Mesendoderm (in vitro differentiated cells): ENCODE results near the gene ZBTB40.
A peak's percentile ranks its signal among the peaks of the same experiment; 100 is the strongest.

Experiments used
- DNase-seq: peaks from one replicate; pipeline ENCODE4 v3.0.0; 2013
- H2AK5ac ChIP-seq: 2 replicates; pipeline ENCODE4 v1.6.1; 2013; ENCODE audit warnings: low read length, inconsistent platforms
- H2BK120ac ChIP-seq: 2 replicates; pipeline ENCODE4 v1.6.1; 2013; ENCODE audit warnings: low read depth, mild to moderate bottlenecking, low read length, moderate library complexity, mixed read lengths
- H2BK15ac ChIP-seq: replicated peaks from 2 replicates; pipeline ENCODE4 v1.6.1; 2013; ENCODE audit warnings: low read depth, mild to moderate bottlenecking, moderate library complexity
- H2BK5ac ChIP-seq: 2 replicates; pipeline ENCODE4 v1.6.1; 2013; ENCODE audit warnings: low read length, inconsistent platforms
- H3K18ac ChIP-seq: 2 replicates; pipeline ENCODE4 v1.6.1; 2013; ENCODE audit warnings: mild to moderate bottlenecking, low read length, mixed read lengths
- H3K23ac ChIP-seq: one replicate; pipeline ENCODE4 v1.6.1; 2013; ENCODE audit warnings: low read length
- H3K27ac ChIP-seq: 2 replicates; pipeline ENCODE4 v1.5.1; 2013; ENCODE audit warnings: low read depth, mild to moderate bottlenecking, inconsistent platforms, low read length, moderate library complexity
- H3K27me3 ChIP-seq: 2 replicates; pipeline ENCODE4 v1.6.1; 2013; ENCODE audit warnings: low read length, control low read depth, mild to moderate bottlenecking, inconsistent platforms; ENCODE audit not compliant: insufficient read depth, poor library complexity
- H3K36me3 ChIP-seq: 2 replicates; pipeline ENCODE4 v1.6.1; 2013; ENCODE audit warnings: low read length, inconsistent platforms; ENCODE audit not compliant: control insufficient read depth, insufficient read depth
- H3K4ac ChIP-seq: one replicate; pipeline ENCODE4 v1.6.1; 2013; ENCODE audit warnings: low read depth, mild to moderate bottlenecking, low read length, moderate library complexity
- H3K4me1 ChIP-seq: 2 replicates; pipeline ENCODE4 v1.6.1; 2013; ENCODE audit warnings: low read depth, low read length, inconsistent platforms; ENCODE audit not compliant: control insufficient read depth
- H3K4me2 ChIP-seq: 2 replicates; pipeline ENCODE4 v1.6.1; 2013; ENCODE audit warnings: low read length
- H3K4me3 ChIP-seq: 2 replicates; pipeline ENCODE4 v1.5.1; 2013; ENCODE audit warnings: mild to moderate bottlenecking, low read length
- H3K56ac ChIP-seq: one replicate; pipeline ENCODE4 v1.6.1; 2013; ENCODE audit warnings: low read length
- H3K79me1 ChIP-seq: 2 replicates; pipeline ENCODE4 v1.6.1; 2013; ENCODE audit warnings: low read length, inconsistent platforms
- H3K79me2 ChIP-seq: 2 replicates; pipeline ENCODE4 v1.6.1; 2013; ENCODE audit warnings: mild to moderate bottlenecking, low read length; ENCODE audit not compliant: control insufficient read depth, insufficient read depth
- H3K9ac ChIP-seq: 2 replicates; pipeline ENCODE4 v1.6.1; 2013; ENCODE audit warnings: low read length, inconsistent platforms
- H4K5ac ChIP-seq: one replicate; pipeline ENCODE4 v1.6.1; 2013; ENCODE audit warnings: low read length
- H4K8ac ChIP-seq: one replicate; pipeline ENCODE4 v1.6.1; 2013; ENCODE audit warnings: low read depth, mild to moderate bottlenecking, control low read depth, low read length, moderate library complexity
- WGBS: extraction: QIAGEN DNeasy Blood & Tissue Kit; methylation state at CpG from one replicate; pipeline ENCODE4 v1.1.7; 2013; ENCODE audit warnings: low lambda C conversion rate, missing lambda C conversion rate; ENCODE audit not compliant: insufficient coverage; ENCODE audit errors: extremely low coverage; 5-methylcytosine and 5-hydroxymethylcytosine counted together

The ZBTB40 gene

DNA sequence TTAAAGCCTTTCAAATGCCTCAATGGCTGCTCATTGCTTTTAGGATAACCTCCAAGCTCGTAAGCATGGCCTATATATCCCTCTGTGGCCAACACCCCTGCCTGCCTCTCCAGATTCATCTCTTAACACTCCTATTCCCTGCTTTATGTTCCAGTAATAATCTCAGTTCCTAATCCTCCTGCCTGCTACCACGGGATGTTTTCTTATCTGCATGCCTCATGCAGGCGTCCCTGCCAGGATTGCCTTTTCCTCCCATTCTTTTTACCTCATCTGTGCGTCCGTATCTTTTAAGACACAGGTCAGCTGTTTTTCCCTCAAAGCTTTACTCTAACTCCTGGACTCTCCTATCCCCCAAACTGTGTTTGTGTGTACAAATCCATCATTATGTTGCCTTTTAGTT lies 36.1 kb downstream of the ZBTB40 start:
- DNase-seq: peak; percentile 40
- Histone ChIP-seq H3K56ac (peak overlapping the region; percentile 52), H4K8ac (no peak overlapping the region), H3K79me2 (peaks cover 6% of the 10 kb centered on the region), H3K4ac (no peak overlapping the region), H3K79me1 (peaks cover 15% of the 10 kb centered on the region), H3K4me2 (no peak overlapping the region), H3K4me1 (peaks cover 23% of the 10 kb centered on the region), H3K36me3 (no peaks in the 10 kb centered on the region), H3K18ac (no peak overlapping the region), H2BK120ac (no peak overlapping the region), H3K27ac (peak overlapping the region; percentile 6), H3K4me3 (no peak overlapping the region), H4K5ac (no peak overlapping the region), H3K23ac (no peak overlapping the region), H3K9ac (peak overlapping the region; percentile 18), H3K27me3 (no peaks in the 10 kb centered on the region), H2BK15ac (no peak overlapping the region), H2AK5ac (no peak overlapping the region), H2BK5ac (peak overlapping the region; percentile 21)
- WGBS: no CpG with 5 or more reads among the region's 5 CpGs

DNA sequence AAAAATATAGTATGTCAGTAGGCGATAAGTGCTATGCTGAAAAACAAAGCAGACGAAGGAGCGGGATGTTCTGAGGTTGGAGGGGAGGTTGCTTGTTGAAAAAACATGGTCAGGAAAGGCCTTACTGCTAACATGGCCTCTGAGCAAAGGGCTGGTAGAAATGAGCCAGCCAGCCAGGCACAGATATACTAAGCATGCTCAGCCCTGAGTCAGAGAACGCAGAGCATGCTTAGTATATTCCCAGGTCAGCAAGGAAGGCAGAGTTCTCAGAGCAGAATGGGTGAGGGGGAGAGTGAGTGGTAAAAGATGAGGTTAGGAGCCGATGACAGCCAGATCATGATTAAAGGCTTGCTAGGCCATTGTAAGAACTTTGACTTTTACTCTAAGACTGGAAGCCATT lies 36.7 kb downstream of the ZBTB40 start:
- no CpG with 5 or more reads among the region's 5 CpGs for WGBS
- peak overlapping the region; percentile 8 for H3K27ac ChIP-seq

DNA sequence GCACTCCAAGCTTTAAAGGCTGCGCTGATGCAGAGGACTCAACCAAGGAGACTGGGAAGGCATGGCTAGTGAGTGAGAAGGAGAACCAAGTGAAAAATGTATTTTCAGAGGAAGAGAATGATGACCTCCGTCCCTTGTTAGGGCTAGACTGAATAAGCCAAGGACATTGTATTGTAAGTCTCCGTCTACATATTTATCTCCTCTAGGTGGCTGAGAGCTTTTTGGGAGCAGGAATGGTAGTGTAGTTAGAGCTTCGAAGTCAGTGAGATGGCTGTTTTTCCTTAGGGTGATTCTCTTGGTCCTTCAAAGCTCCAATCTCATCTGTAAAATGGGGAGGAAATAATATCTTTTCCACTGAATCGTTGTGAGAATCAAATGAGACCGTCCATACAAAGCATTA lies 37.6 kb downstream of the ZBTB40 start:
- Histone ChIP-seq H3K36me3 (no peaks in the 10 kb centered on the region), H3K79me1 (peaks cover 17% of the 10 kb centered on the region), H3K27ac (no peak overlapping the region), H2BK5ac (no peak overlapping the region), H3K4ac (no peak overlapping the region), H3K56ac (peak overlapping the region; percentile 38), H3K27me3 (no peaks in the 10 kb centered on the region), H2BK120ac (no peak overlapping the region), H4K5ac (no peak overlapping the region), H2AK5ac (no peak overlapping the region), H3K23ac (no peak overlapping the region), H3K79me2 (peaks cover 6% of the 10 kb centered on the region), H3K4me3 (no peak overlapping the region), H3K9ac (no peak overlapping the region), H3K4me1 (peaks cover 23% of the 10 kb centered on the region), H2BK15ac (no peak overlapping the region), H3K18ac (no peak overlapping the region), H3K4me2 (no peak overlapping the region), H4K8ac (no peak overlapping the region)
- peak; percentile 51 for DNase-seq
- WGBS: no CpG with 5 or more reads among the region's 6 CpGs

More for the DNA sequence above, 36.7 kb downstream of the ZBTB40 start:
- Histone ChIP-seq H2BK5ac (peak overlapping the region; percentile 11), H2BK15ac (no peak overlapping the region), H4K5ac (no peak overlapping the region), H3K4me2 (no peak overlapping the region), H3K9ac (peak overlapping the region; percentile 31), H3K23ac (no peak overlapping the region), H2BK120ac (no peak overlapping the region), H3K4me3 (no peak overlapping the region), H4K8ac (no peak overlapping the region), H3K4me1 (peaks cover 23% of the 10 kb centered on the region), H3K18ac (no peak overlapping the region), H3K56ac (peak overlapping the region; percentile 73), H3K36me3 (no peaks in the 10 kb centered on the region), H3K79me1 (peaks cover 15% of the 10 kb centered on the region), H3K4ac (no peak overlapping the region), H3K79me2 (peaks cover 6% of the 10 kb centered on the region), H3K27me3 (no peaks in the 10 kb centered on the region), H2AK5ac (peak overlapping the region; percentile 35)
- DNase-seq: peak; percentile 41

DNA sequence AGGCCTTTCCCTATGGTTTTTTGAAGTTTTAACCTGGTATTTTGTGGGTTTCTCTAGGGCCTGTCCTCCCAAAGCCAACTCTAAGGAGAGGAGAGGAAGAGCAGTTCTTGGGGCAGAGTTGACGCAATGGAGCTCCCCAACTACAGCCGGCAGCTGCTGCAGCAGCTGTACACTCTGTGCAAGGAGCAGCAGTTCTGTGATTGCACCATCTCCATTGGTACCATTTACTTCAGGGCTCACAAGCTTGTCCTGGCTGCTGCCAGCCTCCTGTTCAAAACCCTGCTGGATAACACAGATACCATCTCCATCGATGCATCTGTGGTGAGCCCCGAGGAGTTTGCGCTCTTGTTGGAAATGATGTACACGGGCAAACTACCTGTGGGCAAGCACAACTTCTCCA lies 38.2 kb downstream of the ZBTB40 start:
- Histone ChIP-seq H3K23ac (no peak overlapping the region), H2BK120ac (no peak overlapping the region), H3K79me2 (peaks cover 2% of the 10 kb centered on the region), H3K4me1 (peaks cover 23% of the 10 kb centered on the region), H3K79me1 (peaks cover 17% of the 10 kb centered on the region), H3K4me3 (no peak overlapping the region), H3K4ac (peak overlapping the region; percentile 7), H3K18ac (peak overlapping the region; percentile 51), H3K36me3 (no peaks in the 10 kb centered on the region), H3K9ac (peak overlapping the region; percentile 25), H2BK5ac (peak overlapping the region; percentile 61), H3K4me2 (no peak overlapping the region), H3K27me3 (no peaks in the 10 kb centered on the region), H2BK15ac (no peak overlapping the region), H2AK5ac (peak overlapping the region; percentile 19), H3K27ac (no peak overlapping the region), H3K56ac (peak overlapping the region; percentile 72), H4K8ac (no peak overlapping the region), H4K5ac (no peak overlapping the region)
- no peak for DNase-seq
- WGBS: no CpG with 5 or more reads among the region's 6 CpGs

DNA sequence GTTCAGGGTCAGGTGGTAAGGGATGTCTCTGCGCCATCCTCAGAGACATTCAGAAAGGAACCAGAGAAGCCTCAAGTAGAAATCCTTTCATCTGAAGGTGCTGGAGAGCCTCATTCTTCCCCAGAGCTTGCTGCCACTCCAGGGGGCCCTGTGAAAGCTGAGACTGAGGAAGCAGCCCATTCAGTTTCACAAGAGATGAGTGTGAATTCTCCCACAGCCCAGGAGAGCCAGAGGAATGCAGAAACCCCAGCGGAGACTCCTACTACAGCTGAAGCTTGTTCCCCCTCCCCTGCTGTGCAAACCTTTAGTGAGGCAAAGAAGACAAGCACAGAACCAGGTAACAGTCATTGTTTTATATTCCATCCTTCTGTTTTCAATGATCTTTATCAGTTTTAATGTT lies 38.7 kb downstream of the ZBTB40 start:
- Histone ChIP-seq H2BK120ac (no peak overlapping the region), H3K23ac (no peak overlapping the region), H4K5ac (no peak overlapping the region), H3K79me2 (peaks cover 2% of the 10 kb centered on the region), H2BK15ac (no peak overlapping the region), H4K8ac (no peak overlapping the region), H3K4ac (no peak overlapping the region), H3K9ac (no peak overlapping the region), H3K18ac (peak overlapping the region; percentile 51), H2AK5ac (no peak overlapping the region), H3K4me3 (no peak overlapping the region), H3K27ac (no peak overlapping the region), H3K56ac (no peak overlapping the region), H3K4me2 (no peak overlapping the region), H2BK5ac (no peak overlapping the region), H3K27me3 (no peaks in the 10 kb centered on the region), H3K36me3 (no peaks in the 10 kb centered on the region), H3K4me1 (peaks cover 23% of the 10 kb centered on the region), H3K79me1 (peaks cover 17% of the 10 kb centered on the region)
- peak; percentile 91 for DNase-seq
- WGBS: no CpG with 5 or more reads among the region's 2 CpGs

DNA sequence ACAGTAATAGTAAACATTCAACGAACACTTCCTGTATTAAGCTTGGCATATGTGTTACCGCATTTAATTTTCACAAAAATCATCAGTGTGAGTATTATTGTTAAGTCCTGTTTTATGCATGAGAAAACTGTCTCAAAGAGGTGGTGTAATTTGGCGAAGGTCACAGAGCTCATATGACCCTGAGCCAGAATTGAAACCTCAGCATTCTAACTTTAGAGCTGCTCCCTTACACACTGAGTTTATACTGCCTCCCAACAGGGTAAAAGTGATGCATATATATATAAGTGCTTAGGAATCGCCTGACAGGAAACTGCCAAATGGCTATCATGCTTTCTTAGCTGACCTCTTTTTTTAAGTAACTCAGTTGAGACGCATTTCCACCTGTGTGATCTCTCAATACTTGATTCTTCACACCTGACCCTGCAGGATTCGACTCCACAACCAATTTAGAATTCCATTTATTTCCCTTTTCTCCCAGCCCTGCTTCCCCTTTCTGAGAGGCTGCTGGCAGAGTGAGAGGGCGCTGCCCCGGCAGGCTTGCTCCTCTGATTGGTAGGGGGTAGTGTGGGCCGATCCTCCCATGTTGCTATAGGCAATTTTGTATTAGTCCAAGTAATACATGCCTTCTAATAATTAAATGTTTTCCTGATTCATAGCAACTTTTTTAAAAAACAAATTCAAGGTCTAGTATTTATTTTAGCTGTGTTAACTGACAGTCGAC lies 40.5 kb downstream of the ZBTB40 start:
- Histone ChIP-seq H2AK5ac (no peak overlapping the region), H3K9ac (no peak overlapping the region), H3K79me2 (no peaks in the 10 kb centered on the region), H2BK5ac (no peak overlapping the region), H3K36me3 (no peaks in the 10 kb centered on the region), H4K5ac (no peak overlapping the region), H3K18ac (no peak overlapping the region), H4K8ac (no peak overlapping the region), H3K4me1 (peaks cover 23% of the 10 kb centered on the region), H3K4me3 (no peak overlapping the region), H3K27me3 (no peaks in the 10 kb centered on the region), H3K4me2 (no peak overlapping the region), H3K79me1 (peaks cover 13% of the 10 kb centered on the region), H3K27ac (peak overlapping the region; percentile 4), H2BK120ac (no peak overlapping the region), H3K56ac (no peak overlapping the region), H3K23ac (no peak overlapping the region), H2BK15ac (no peak overlapping the region), H3K4ac (no peak overlapping the region)
- WGBS: no CpG with 5 or more reads among the region's 10 CpGs
- DNase-seq: no peak
